ENCODE data around the gene AATK.

- TF ChIP-seq PATZ1 (CRISPR knock-in tag; IDR thresholded peaks at IDR 0.05; ENCODE audit: borderline replicate concordance) = no peak
- TF ChIP-seq GLIS3 (CRISPR knock-in tag; IDR thresholded peaks at IDR 0.05) = no peak
- TF ChIP-seq ARNTL (CRISPR knock-in tag; IDR thresholded peaks at IDR 0.05; ENCODE audit: borderline replicate concordance, low read depth) = no peak
Measured at GRCh38 chr17:81126281-81127132, 39.5 kb downstream of the AATK start.

Data from SK-N-SH treated with all-trans-retinoic acid at 6 μM for 48 hours (cell line).